ENCODE measurements around the gene WFIKKN2.
"Not testable (repeated sequence)": the region's sequence is repeated elsewhere in the genome, so short reads cannot be mapped to it uniquely, and the experiment has no call there.

Gene WFIKKN2

GRCh38 chr17:50871898-50872297 lies 36.5 kb downstream of the WFIKKN2 start:
- Histone ChIP-seq H3K9ac (ENCODE audit: low read length) (no peak overlapping the region), H3K27ac (ENCODE audit: low read depth, low read length, poor library complexity, severe bottlenecking) (no peak overlapping the region), H3K9me2 (ENCODE audit: low read depth, low read length) (no peaks in the 10 kb centered on the region), H3K9me3 (ENCODE audit: low read length) (no peaks in the 10 kb centered on the region), H3K4me3 (ENCODE audit: low read depth, low read length, poor library complexity, severe bottlenecking) (no peak overlapping the region), H3K36me3 (ENCODE audit: insufficient read depth, low read length) (no peaks in the 10 kb centered on the region), H3K79me2 (ENCODE audit: insufficient read depth, low read length) (no peaks in the 10 kb centered on the region), H3K27me3 (ENCODE audit: insufficient read depth, low read length) (no peaks in the 10 kb centered on the region), H3F3A (ENCODE audit: insufficient read depth, low read length) (no peaks in the 10 kb centered on the region), H3K4me2 (ENCODE audit: low read length) (no peak overlapping the region), H2AFZ (ENCODE audit: low read length) (no peak overlapping the region), H3K4me1 (ENCODE audit: insufficient read depth, low read length, severe bottlenecking) (peaks cover 14% of the 10 kb centered on the region), H4K20me1 (ENCODE audit: insufficient read depth, low read length) (no peaks in the 10 kb centered on the region)
- TF ChIP-seq EZH2 (IDR thresholded peaks at IDR 0.05; ENCODE audit: borderline replicate concordance, low read length): no peak
- TF ChIP-seq CTCF (IDR thresholded peaks at IDR 0.05; ENCODE audit: low read length): no peak

- Histone ChIP-seq H3K4me3 (ENCODE audit: low read depth, low read length, poor library complexity, severe bottlenecking) (no peak overlapping the region), H3K27me3 (ENCODE audit: insufficient read depth, low read length) (no peaks in the 10 kb centered on the region), H3K9me2 (ENCODE audit: low read depth, low read length) (no peaks in the 10 kb centered on the region), H3K79me2 (ENCODE audit: insufficient read depth, low read length) (no peaks in the 10 kb centered on the region), H3K4me2 (ENCODE audit: low read length) (no peak overlapping the region), H3K36me3 (ENCODE audit: insufficient read depth, low read length) (no peaks in the 10 kb centered on the region), H4K20me1 (ENCODE audit: insufficient read depth, low read length) (no peaks in the 10 kb centered on the region), H3K9ac (ENCODE audit: low read length) (no peak overlapping the region), H3K9me3 (ENCODE audit: low read length) (no peaks in the 10 kb centered on the region), H3K27ac (ENCODE audit: low read depth, low read length, poor library complexity, severe bottlenecking) (no peak overlapping the region), H2AFZ (ENCODE audit: low read length) (no peak overlapping the region), H3F3A (ENCODE audit: insufficient read depth, low read length) (no peaks in the 10 kb centered on the region), H3K4me1 (ENCODE audit: insufficient read depth, low read length, severe bottlenecking) (peaks cover 10% of the 10 kb centered on the region)
- TF ChIP-seq CTCF (IDR thresholded peaks at IDR 0.05; ENCODE audit: low read length) (no peak), EZH2 (IDR thresholded peaks at IDR 0.05; ENCODE audit: borderline replicate concordance, low read length) (no peak)
These were observed 37.5 kb downstream of the WFIKKN2 start for GRCh38 chr17:50872710-50873424.

GRCh38 chr17:50875074-50875473 lies 39.7 kb downstream of the WFIKKN2 start:
- Histone ChIP-seq H3K36me3 (ENCODE audit: insufficient read depth, low read length) (no peaks in the 10 kb centered on the region; the same call in 1 of the 2 replicates), H3K9me2 (ENCODE audit: low read depth, low read length) (no peaks in the 10 kb centered on the region), H4K20me1 (ENCODE audit: insufficient read depth, low read length) (no peaks in the 10 kb centered on the region), H3F3A (ENCODE audit: insufficient read depth, low read length) (no peaks in the 10 kb centered on the region), H3K79me2 (ENCODE audit: insufficient read depth, low read length) (no peaks in the 10 kb centered on the region), H3K27me3 (ENCODE audit: insufficient read depth, low read length) (no peaks in the 10 kb centered on the region), H3K9ac (ENCODE audit: low read length) (no peak overlapping the region), H3K4me1 (ENCODE audit: insufficient read depth, low read length, severe bottlenecking) (no peaks in the 10 kb centered on the region), H2AFZ (ENCODE audit: low read length) (no peak overlapping the region), H3K9me3 (ENCODE audit: low read length) (no peaks in the 10 kb centered on the region), H3K27ac (ENCODE audit: low read depth, low read length, poor library complexity, severe bottlenecking) (no peak overlapping the region), H3K4me2 (ENCODE audit: low read length) (no peak overlapping the region), H3K4me3 (ENCODE audit: low read depth, low read length, poor library complexity, severe bottlenecking) (no peak overlapping the region)
- TF ChIP-seq EZH2 (IDR thresholded peaks at IDR 0.05; ENCODE audit: borderline replicate concordance, low read length): no peak
- TF ChIP-seq CTCF (IDR thresholded peaks at IDR 0.05; ENCODE audit: low read length): no peak

GRCh38 chr17:50877042-50877441 lies 41.7 kb downstream of the WFIKKN2 start:
- H3K27ac ChIP-seq (ENCODE audit: low read depth, low read length, poor library complexity, severe bottlenecking); H4K20me1 ChIP-seq (ENCODE audit: insufficient read depth, low read length); H3K36me3 ChIP-seq (ENCODE audit: insufficient read depth, low read length); H3K4me2 ChIP-seq (ENCODE audit: low read length); H3K79me2 ChIP-seq (ENCODE audit: insufficient read depth, low read length); H2AFZ ChIP-seq (ENCODE audit: low read length); H3K9ac ChIP-seq (ENCODE audit: low read length); H3F3A ChIP-seq (ENCODE audit: insufficient read depth, low read length); H3K27me3 ChIP-seq (ENCODE audit: insufficient read depth, low read length); H3K4me3 ChIP-seq (ENCODE audit: low read depth, low read length, poor library complexity, severe bottlenecking); H3K9me3 ChIP-seq (ENCODE audit: low read length); H3K9me2 ChIP-seq (ENCODE audit: low read depth, low read length); H3K4me1 ChIP-seq (ENCODE audit: insufficient read depth, low read length, severe bottlenecking): not testable (repeated sequence)

All from OCI-LY1 (cell line).